GM23338 (cell line): ENCODE measurements around the gene NOXA1. TPM values are rescaled to one million over a fixed set of nuclear protein-coding genes. Genes with fewer than 3 reads are reported as not detected.

Experiments
- ATAC-seq: fragments of 200-7000 bp; cut with Tn5 transposase; 3 replicates; pipeline ENCODE4 v1.9.1; 2020
- DNase-seq: peaks from one replicate; pipeline ENCODE4 v3.0.0-alpha.2; 2015; ENCODE audit warnings: low spot score
- H2AFZ ChIP-seq: fragments of 200-600 bp; sonication (generic); 2 replicates; pipeline ENCODE4 v1.8.0; 2016; ENCODE audit warnings: antibody characterized with exemption, mild to moderate bottlenecking, moderate library complexity
- H3F3A ChIP-seq: fragments of 200-600 bp; sonication (generic); replicated peaks from 2 replicates; pipeline ENCODE4 v1.8.0; 2017; ENCODE audit warnings: antibody characterized with exemption, mixed run types, low read depth
- H3K27ac ChIP-seq: fragments of 200-600 bp; sonication (generic); 2 replicates; pipeline ENCODE4 v1.6.1; 2016; ENCODE audit warnings: low read depth
- H3K27me3 ChIP-seq: fragments of 200-600 bp; sonication (generic); 2 replicates; pipeline ENCODE4 v1.8.0; 2016; ENCODE audit warnings: mild to moderate bottlenecking, mixed run types, moderate library complexity; ENCODE audit not compliant: insufficient read depth
- H3K36me3 ChIP-seq: fragments of 200-600 bp; sonication (generic); 2 replicates; pipeline ENCODE4 v1.8.0; 2016; ENCODE audit warnings: mild to moderate bottlenecking; ENCODE audit not compliant: insufficient read depth
- H3K4me1 ChIP-seq: fragments of 200-600 bp; sonication (generic); 2 replicates; pipeline ENCODE4 v1.8.0; 2016; ENCODE audit warnings: mild to moderate bottlenecking, moderate library complexity; ENCODE audit not compliant: insufficient read depth
- H3K4me2 ChIP-seq: fragments of 200-600 bp; sonication (generic); 2 replicates; pipeline ENCODE4 v1.7.1; 2017; ENCODE audit warnings: mixed run types
- H3K4me3 ChIP-seq: fragments of 200-600 bp; sonication (generic); 2 replicates; pipeline ENCODE4 v1.6.1; 2016; ENCODE audit warnings: mixed run types
- H3K79me2 ChIP-seq: fragments of 200-600 bp; sonication (generic); replicated peaks from 2 replicates; pipeline ENCODE4 v1.8.0; 2017; ENCODE audit warnings: mild to moderate bottlenecking; ENCODE audit not compliant: insufficient read depth
- H3K9me2 ChIP-seq: fragments of 200-600 bp; sonication (generic); 2 replicates; pipeline ENCODE4 v1.8.0; 2017; ENCODE audit not compliant: insufficient read depth
- H4K20me1 ChIP-seq: fragments of 200-600 bp; sonication (generic); replicated peaks from 2 replicates; pipeline ENCODE4 v1.8.0; 2017; ENCODE audit warnings: mild to moderate bottlenecking; ENCODE audit not compliant: insufficient read depth
- H3K27ac Mint-ChIP-seq: 2 replicates; pipeline ENCODE4 v1.8.0; 2020; ENCODE audit warnings: inconsistent platforms, mild to moderate bottlenecking, moderate library complexity, mixed read lengths
- H3K27me3 Mint-ChIP-seq: 3 replicates; pipeline ENCODE4 v1.8.0; 2022; ENCODE audit warnings: low read depth, mild to moderate bottlenecking, moderate library complexity, mixed read lengths, inconsistent platforms; ENCODE audit not compliant: insufficient read depth, poor library complexity
- H3K36me3 Mint-ChIP-seq: 3 replicates; pipeline ENCODE4 v1.8.0; 2021; ENCODE audit warnings: low read depth, mild to moderate bottlenecking, inconsistent platforms, moderate library complexity, mixed read lengths
- H3K4me1 Mint-ChIP-seq: 3 replicates; pipeline ENCODE4 v1.8.0; 2020; ENCODE audit warnings: mild to moderate bottlenecking, inconsistent platforms, mixed read lengths
- H3K4me3 Mint-ChIP-seq: 3 replicates; pipeline ENCODE4 v1.8.0; 2021; ENCODE audit warnings: moderate library complexity, mild to moderate bottlenecking, inconsistent platforms, mixed read lengths
- H3K9me3 Mint-ChIP-seq: 3 replicates; pipeline ENCODE4 v1.8.0; 2020; ENCODE audit warnings: moderate library complexity, mild to moderate bottlenecking, inconsistent platforms, mixed read lengths
- CREB1 ChIP-seq: fragments of 250-450 bp; sonication (Bioruptor Pico); IDR thresholded peaks from 2 replicates; pipeline ENCODE4 v1.5.0; 2020; ENCODE audit warnings: low read depth, mild to moderate bottlenecking, moderate library complexity
- EZH2 ChIP-seq: fragments of 200-600 bp; sonication (generic); IDR thresholded peaks from one replicate; pipeline ENCODE4 v1.8.0; 2017; ENCODE audit warnings: antibody characterized with exemption, mild to moderate bottlenecking, low read depth; ENCODE audit not compliant: unreplicated experiment
- EZH2phosphoT487 ChIP-seq: fragments of 200-600 bp; sonication (generic); IDR thresholded peaks from one replicate; pipeline ENCODE4 v1.8.1; 2018; ENCODE audit warnings: antibody characterized with exemption; ENCODE audit not compliant: unreplicated experiment
- JUNB ChIP-seq: IDR thresholded peaks from one replicate; pipeline ENCODE4 v1.6.1; 2016; ENCODE audit warnings: antibody characterized with exemption; ENCODE audit not compliant: unreplicated experiment
- NANOG ChIP-seq: IDR thresholded peaks from 2 replicates; pipeline ENCODE4 v1.6.1; 2016; ENCODE audit warnings: antibody characterized with exemption, borderline replicate concordance
- POLR2AphosphoS5 ChIP-seq: IDR thresholded peaks from 2 replicates; pipeline ENCODE4 v1.6.1; 2016; ENCODE audit warnings: antibody characterized with exemption, low read depth
- STAT1 ChIP-seq: IDR thresholded peaks from one replicate; pipeline ENCODE4 v1.6.1; 2016; ENCODE audit warnings: antibody characterized with exemption; ENCODE audit not compliant: unreplicated experiment
- ZNF114 ChIP-seq: fragments of 250-450 bp; sonication (Bioruptor Pico); IDR thresholded peaks from 2 replicates; pipeline ENCODE4 v1.5.0; 2020; ENCODE audit warnings: mild to moderate bottlenecking, moderate library complexity
- ZNF331 ChIP-seq: fragments of 250-450 bp; sonication (Bioruptor Pico); IDR thresholded peaks from 2 replicates; pipeline ENCODE4 v1.5.0; 2020; ENCODE audit warnings: low read depth, mild to moderate bottlenecking, moderate library complexity
- polyA plus RNA-seq: library from polyadenylated mRNA; unstranded; fragments of >200 nt; fragmentation: Nextera tagmentation; extraction: Ambion mirVana; gene quantifications from 2 replicates; pipeline ENCODE4 v1.2.1, GENCODE V29; 2016
- total RNA-seq: library from RNA; depleted of rRNA; stranded (reverse); fragments of >200 nt; shearing (Covaris generic); gene quantifications from 2 replicates; pipeline ENCODE4 v1.2.3, GENCODE V29; 2014
- TF ChIP-seq, protein P1 (sequence below): IDR thresholded peaks from one replicate; pipeline ENCODE4 v1.6.1; 2018; ENCODE audit warnings: antibody characterized with exemption; ENCODE audit not compliant: unreplicated experiment
- TF ChIP-seq, protein P2 (sequence below): fragments of 250-450 bp; sonication (Bioruptor Pico); IDR thresholded peaks from 2 replicates; pipeline ENCODE4 v1.5.0; 2020; ENCODE audit warnings: mild to moderate bottlenecking, moderate library complexity
- TF ChIP-seq, protein P3 (sequence below): IDR thresholded peaks from 2 replicates; pipeline ENCODE4 v1.6.1; 2016; ENCODE audit warnings: antibody characterized with exemption
- TF ChIP-seq, protein P4 (sequence below), 2 experiments: fragments of 200-600 bp in 1 of 2; sonication (generic) in 1 of 2; conservative IDR thresholded peaks; 2 replicates each; pipeline versions ENCODE4 v1.5.1 to v1.6.1; 2016 to 2017; ENCODE audit warnings: antibody characterized with exemption in 2 of 2, low read depth in 2 of 2, mild to moderate bottlenecking in 2 of 2, moderate library complexity in 1 of 2

NOXA1 gene
- total and polyA plus RNA-seq, 2 experiments from 2014 or later = 0.59 to 0.68 TPM

DNA sequence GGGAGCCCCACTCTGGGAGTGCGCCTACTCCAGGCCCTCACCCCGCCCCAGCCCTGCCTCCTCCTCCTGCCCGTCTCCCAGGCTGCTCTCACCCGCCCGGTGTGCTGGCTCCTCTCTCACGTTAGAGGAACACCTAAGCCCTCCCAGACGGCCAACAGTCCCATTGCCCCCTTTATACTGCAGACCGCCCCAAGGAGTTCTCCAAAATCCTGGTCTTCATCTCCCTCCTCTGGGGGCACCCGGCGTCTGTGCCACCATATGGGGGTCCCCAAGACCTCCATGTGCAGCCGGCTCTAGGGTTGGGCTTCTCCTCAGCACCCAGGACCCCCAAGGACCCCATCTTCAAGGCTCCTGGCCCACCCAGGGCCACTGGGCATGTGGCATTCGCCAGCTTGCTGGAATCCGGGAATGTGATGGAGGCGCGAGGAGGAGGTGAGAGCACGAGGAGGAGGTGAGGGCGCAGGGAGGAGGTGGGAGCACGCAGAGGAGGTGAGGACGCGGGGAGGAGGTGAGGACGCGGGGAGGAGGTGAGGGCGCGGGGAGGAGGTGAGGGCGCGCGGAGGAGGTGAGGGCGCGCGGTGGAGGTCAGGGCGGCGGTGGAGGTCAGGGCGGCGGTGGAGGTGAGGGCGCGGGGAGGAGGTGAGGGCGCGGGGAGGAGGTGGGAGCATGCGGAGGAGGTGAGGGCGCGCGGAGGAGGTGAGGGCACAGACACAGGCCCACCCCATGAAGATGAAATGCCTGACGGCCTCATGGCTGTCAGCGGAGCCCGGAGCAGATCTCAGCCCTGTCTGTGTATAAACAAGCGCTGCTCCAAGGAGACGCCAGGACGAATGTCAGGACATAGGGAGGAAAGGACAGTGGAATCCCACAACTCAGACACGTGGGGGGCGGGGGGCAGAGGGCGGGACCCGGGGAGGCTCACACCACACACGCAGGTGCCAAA lies 41.4 kb upstream of the NOXA1 start:
- Mint-ChIP-seq H3K9me3 (peaks cover 8% of the 10 kb centered on the region; the same call in 2 of the 3 replicates), H3K4me3 (no peak overlapping the region), H3K27me3 (peaks cover 10% of the 10 kb centered on the region), H3K36me3 (peaks cover 9% of the 10 kb centered on the region; the same call in 2 of the 3 replicates), H3K27ac (no peak overlapping the region; the same call in 1 of the 2 replicates), H3K4me1 (peaks cover 2% of the 10 kb centered on the region; the same call in 2 of the 3 replicates)
- Histone ChIP-seq H3K4me2 (no peak overlapping the region), H2AFZ (no peak overlapping the region), H3K36me3 (no peaks in the 10 kb centered on the region), H3K27ac (no peak overlapping the region), H4K20me1 (no peaks in the 10 kb centered on the region), H3K27me3 (no peaks in the 10 kb centered on the region), H3F3A (no peaks in the 10 kb centered on the region), H3K79me2 (no peaks in the 10 kb centered on the region), H3K4me1 (no peaks in the 10 kb centered on the region), H3K9me2 (no peaks in the 10 kb centered on the region), H3K4me3 (no peak overlapping the region)
- DNase-seq = no peak
- ATAC-seq = no peak
- TF ChIP-seq, protein P1, sequence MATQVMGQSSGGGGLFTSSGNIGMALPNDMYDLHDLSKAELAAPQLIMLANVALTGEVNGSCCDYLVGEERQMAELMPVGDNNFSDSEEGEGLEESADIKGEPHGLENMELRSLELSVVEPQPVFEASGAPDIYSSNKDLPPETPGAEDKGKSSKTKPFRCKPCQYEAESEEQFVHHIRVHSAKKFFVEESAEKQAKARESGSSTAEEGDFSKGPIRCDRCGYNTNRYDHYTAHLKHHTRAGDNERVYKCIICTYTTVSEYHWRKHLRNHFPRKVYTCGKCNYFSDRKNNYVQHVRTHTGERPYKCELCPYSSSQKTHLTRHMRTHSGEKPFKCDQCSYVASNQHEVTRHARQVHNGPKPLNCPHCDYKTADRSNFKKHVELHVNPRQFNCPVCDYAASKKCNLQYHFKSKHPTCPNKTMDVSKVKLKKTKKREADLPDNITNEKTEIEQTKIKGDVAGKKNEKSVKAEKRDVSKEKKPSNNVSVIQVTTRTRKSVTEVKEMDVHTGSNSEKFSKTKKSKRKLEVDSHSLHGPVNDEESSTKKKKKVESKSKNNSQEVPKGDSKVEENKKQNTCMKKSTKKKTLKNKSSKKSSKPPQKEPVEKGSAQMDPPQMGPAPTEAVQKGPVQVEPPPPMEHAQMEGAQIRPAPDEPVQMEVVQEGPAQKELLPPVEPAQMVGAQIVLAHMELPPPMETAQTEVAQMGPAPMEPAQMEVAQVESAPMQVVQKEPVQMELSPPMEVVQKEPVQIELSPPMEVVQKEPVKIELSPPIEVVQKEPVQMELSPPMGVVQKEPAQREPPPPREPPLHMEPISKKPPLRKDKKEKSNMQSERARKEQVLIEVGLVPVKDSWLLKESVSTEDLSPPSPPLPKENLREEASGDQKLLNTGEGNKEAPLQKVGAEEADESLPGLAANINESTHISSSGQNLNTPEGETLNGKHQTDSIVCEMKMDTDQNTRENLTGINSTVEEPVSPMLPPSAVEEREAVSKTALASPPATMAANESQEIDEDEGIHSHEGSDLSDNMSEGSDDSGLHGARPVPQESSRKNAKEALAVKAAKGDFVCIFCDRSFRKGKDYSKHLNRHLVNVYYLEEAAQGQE = no peak
- TF ChIP-seq, protein P2, sequence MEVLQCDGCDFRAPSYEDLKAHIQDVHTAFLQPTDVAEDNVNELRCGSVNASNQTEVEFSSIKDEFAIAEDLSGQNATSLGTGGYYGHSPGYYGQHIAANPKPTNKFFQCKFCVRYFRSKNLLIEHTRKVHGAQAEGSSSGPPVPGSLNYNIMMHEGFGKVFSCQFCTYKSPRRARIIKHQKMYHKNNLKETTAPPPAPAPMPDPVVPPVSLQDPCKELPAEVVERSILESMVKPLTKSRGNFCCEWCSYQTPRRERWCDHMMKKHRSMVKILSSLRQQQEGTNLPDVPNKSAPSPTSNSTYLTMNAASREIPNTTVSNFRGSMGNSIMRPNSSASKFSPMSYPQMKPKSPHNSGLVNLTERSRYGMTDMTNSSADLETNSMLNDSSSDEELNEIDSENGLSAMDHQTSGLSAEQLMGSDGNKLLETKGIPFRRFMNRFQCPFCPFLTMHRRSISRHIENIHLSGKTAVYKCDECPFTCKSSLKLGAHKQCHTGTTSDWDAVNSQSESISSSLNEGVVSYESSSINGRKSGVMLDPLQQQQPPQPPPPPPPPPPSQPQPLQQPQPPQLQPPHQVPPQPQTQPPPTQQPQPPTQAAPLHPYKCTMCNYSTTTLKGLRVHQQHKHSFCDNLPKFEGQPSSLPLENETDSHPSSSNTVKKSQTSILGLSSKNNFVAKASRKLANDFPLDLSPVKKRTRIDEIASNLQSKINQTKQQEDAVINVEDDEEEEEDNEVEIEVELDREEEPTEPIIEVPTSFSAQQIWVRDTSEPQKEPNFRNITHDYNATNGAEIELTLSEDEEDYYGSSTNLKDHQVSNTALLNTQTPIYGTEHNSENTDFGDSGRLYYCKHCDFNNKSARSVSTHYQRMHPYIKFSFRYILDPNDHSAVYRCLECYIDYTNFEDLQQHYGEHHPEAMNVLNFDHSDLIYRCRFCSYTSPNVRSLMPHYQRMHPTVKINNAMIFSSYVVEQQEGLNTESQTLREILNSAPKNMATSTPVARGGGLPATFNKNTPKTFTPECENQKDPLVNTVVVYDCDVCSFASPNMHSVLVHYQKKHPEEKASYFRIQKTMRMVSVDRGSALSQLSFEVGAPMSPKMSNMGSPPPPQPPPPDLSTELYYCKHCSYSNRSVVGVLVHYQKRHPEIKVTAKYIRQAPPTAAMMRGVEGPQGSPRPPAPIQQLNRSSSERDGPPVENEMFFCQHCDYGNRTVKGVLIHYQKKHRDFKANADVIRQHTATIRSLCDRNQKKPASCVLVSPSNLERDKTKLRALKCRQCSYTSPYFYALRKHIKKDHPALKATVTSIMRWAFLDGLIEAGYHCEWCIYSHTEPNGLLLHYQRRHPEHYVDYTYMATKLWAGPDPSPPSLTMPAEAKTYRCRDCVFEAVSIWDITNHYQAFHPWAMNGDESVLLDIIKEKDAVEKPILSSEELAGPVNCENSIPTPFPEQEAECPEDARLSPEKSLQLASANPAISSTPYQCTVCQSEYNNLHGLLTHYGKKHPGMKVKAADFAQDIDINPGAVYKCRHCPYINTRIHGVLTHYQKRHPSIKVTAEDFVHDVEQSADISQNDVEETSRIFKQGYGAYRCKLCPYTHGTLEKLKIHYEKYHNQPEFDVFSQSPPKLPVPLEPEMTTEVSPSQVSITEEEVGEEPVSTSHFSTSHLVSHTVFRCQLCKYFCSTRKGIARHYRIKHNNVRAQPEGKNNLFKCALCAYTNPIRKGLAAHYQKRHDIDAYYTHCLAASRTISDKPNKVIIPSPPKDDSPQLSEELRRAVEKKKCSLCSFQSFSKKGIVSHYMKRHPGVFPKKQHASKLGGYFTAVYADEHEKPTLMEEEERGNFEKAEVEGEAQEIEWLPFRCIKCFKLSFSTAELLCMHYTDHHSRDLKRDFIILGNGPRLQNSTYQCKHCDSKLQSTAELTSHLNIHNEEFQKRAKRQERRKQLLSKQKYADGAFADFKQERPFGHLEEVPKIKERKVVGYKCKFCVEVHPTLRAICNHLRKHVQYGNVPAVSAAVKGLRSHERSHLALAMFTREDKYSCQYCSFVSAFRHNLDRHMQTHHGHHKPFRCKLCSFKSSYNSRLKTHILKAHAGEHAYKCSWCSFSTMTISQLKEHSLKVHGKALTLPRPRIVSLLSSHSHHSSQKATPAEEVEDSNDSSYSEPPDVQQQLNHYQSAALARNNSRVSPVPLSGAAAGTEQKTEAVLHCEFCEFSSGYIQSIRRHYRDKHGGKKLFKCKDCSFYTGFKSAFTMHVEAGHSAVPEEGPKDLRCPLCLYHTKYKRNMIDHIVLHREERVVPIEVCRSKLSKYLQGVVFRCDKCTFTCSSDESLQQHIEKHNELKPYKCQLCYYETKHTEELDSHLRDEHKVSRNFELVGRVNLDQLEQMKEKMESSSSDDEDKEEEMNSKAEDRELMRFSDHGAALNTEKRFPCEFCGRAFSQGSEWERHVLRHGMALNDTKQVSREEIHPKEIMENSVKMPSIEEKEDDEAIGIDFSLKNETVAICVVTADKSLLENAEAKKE (CRISPR knock-in tag) = no peak
- no peak for TF ChIP-seq STAT1
- TF ChIP-seq, protein P3, sequence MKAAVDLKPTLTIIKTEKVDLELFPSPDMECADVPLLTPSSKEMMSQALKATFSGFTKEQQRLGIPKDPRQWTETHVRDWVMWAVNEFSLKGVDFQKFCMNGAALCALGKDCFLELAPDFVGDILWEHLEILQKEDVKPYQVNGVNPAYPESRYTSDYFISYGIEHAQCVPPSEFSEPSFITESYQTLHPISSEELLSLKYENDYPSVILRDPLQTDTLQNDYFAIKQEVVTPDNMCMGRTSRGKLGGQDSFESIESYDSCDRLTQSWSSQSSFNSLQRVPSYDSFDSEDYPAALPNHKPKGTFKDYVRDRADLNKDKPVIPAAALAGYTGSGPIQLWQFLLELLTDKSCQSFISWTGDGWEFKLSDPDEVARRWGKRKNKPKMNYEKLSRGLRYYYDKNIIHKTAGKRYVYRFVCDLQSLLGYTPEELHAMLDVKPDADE = no peak
- no peak for TF ChIP-seq JUNB
- no peak for TF ChIP-seq ZNF331 (CRISPR knock-in tag)
- no peak for TF ChIP-seq EZH2
- no peak for TF ChIP-seq NANOG
- no peak for TF ChIP-seq CREB1 (CRISPR knock-in tag)
- TF ChIP-seq EZH2phosphoT487 = no peak
- TF ChIP-seq POLR2AphosphoS5 = no peak
- TF ChIP-seq, protein P4, sequence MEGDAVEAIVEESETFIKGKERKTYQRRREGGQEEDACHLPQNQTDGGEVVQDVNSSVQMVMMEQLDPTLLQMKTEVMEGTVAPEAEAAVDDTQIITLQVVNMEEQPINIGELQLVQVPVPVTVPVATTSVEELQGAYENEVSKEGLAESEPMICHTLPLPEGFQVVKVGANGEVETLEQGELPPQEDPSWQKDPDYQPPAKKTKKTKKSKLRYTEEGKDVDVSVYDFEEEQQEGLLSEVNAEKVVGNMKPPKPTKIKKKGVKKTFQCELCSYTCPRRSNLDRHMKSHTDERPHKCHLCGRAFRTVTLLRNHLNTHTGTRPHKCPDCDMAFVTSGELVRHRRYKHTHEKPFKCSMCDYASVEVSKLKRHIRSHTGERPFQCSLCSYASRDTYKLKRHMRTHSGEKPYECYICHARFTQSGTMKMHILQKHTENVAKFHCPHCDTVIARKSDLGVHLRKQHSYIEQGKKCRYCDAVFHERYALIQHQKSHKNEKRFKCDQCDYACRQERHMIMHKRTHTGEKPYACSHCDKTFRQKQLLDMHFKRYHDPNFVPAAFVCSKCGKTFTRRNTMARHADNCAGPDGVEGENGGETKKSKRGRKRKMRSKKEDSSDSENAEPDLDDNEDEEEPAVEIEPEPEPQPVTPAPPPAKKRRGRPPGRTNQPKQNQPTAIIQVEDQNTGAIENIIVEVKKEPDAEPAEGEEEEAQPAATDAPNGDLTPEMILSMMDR (conservative IDR thresholded peaks at IDR 0.05; ENCODE audit: low read depth in 2 of 2) = no peak
- no peak for TF ChIP-seq ZNF114 (CRISPR knock-in tag)
